ENCODE results near the gene EXOC2.

EXOC2 gene

GRCh38 chr6:583116-583515 is 109.8 kb downstream of the EXOC2 start:
- TF ChIP-seq POLR2A (IDR thresholded peaks at IDR 0.05; ENCODE audit: extremely low read depth, insufficient read length): no peak
- TF ChIP-seq MYC (IDR thresholded peaks at IDR 0.05; ENCODE audit: low read depth, low read length): no peak
- no peak for TF ChIP-seq MAX (IDR thresholded peaks at IDR 0.05; ENCODE audit: low read depth, low read length)
- TF ChIP-seq, protein P1, sequence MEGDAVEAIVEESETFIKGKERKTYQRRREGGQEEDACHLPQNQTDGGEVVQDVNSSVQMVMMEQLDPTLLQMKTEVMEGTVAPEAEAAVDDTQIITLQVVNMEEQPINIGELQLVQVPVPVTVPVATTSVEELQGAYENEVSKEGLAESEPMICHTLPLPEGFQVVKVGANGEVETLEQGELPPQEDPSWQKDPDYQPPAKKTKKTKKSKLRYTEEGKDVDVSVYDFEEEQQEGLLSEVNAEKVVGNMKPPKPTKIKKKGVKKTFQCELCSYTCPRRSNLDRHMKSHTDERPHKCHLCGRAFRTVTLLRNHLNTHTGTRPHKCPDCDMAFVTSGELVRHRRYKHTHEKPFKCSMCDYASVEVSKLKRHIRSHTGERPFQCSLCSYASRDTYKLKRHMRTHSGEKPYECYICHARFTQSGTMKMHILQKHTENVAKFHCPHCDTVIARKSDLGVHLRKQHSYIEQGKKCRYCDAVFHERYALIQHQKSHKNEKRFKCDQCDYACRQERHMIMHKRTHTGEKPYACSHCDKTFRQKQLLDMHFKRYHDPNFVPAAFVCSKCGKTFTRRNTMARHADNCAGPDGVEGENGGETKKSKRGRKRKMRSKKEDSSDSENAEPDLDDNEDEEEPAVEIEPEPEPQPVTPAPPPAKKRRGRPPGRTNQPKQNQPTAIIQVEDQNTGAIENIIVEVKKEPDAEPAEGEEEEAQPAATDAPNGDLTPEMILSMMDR (IDR thresholded peaks at IDR 0.05; ENCODE audit: low read depth, low read length): no peak

GRCh38 chr6:582370-582769 is 110.6 kb downstream of the EXOC2 start:
- no peak overlapping the region for H3K4me3 ChIP-seq (ENCODE audit: low read depth, low read length)
- DNase-seq (ENCODE audit: low read depth): no peak
- no peak for TF ChIP-seq MYC (IDR thresholded peaks at IDR 0.05; ENCODE audit: low read depth, low read length)
- no peak for TF ChIP-seq MAX (IDR thresholded peaks at IDR 0.05; ENCODE audit: low read depth, low read length)
- TF ChIP-seq, protein P1 (IDR thresholded peaks at IDR 0.05; ENCODE audit: low read depth, low read length): no peak
- no peak for TF ChIP-seq POLR2A (IDR thresholded peaks at IDR 0.05; ENCODE audit: extremely low read depth, insufficient read length)

More at GRCh38 chr6:583116-583515, 109.8 kb downstream of the EXOC2 start:
- DNase-seq (ENCODE audit: low read depth): no peak
- H3K4me3 ChIP-seq (ENCODE audit: low read depth, low read length): no peak overlapping the region

- H3K4me3 ChIP-seq (ENCODE audit: low read depth, low read length): no peak overlapping the region
- peak; percentile 35 for DNase-seq (ENCODE audit: low read depth)
- TF ChIP-seq, protein P1 (IDR thresholded peaks at IDR 0.05; ENCODE audit: low read depth, low read length): peak; percentile 18
- TF ChIP-seq MYC (IDR thresholded peaks at IDR 0.05; ENCODE audit: low read depth, low read length): no peak
Measured at GRCh38 chr6:579339-579738, 113.6 kb downstream of the EXOC2 start.

DNA sequence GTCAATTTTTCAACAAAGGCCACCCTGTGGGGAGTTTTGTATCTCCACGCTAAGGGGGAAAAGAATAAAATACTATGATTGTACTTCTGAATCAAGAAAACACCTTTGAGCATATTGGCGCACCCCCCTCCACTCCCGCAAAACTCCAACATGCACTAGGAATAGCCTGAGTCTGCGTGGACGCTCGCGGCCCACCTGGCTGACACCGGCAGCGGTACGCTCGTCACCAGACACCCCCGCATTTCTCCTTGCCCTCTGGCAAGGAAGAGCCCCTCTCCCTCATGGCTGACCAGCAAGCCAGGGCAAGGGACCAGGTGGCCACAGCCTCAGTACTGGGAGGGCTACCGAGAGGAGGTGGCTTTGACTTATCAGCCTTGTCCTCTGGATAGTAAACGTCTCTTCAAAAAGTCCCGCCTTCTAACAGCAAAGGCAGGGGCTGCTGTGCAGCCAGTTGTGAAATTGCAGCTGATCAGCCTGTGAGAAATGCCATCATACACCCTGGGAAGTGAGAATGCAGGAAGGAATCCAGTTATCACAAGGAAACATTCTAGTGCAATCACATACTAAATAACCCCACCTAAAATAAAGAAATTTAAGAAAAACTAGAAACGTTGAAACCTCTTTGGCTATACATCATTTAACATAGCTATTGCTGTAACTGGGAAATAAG is 120.2 kb downstream of the EXOC2 start:
- TF ChIP-seq MAX (IDR thresholded peaks at IDR 0.05; ENCODE audit: low read depth, low read length) (no peak), POLR2A (IDR thresholded peaks at IDR 0.05; ENCODE audit: extremely low read depth, insufficient read length) (no peak), MYC (IDR thresholded peaks at IDR 0.05; ENCODE audit: low read depth, low read length) (no peak)
- TF ChIP-seq, protein P1 (IDR thresholded peaks at IDR 0.05; ENCODE audit: low read depth, low read length): no peak
- no peak overlapping the region for H3K4me3 ChIP-seq (ENCODE audit: low read depth, low read length)
- no peak for DNase-seq (ENCODE audit: low read depth)

GRCh38 chr6:571892-572291 is 121.0 kb downstream of the EXOC2 start:
- no peak overlapping the region for H3K4me3 ChIP-seq (ENCODE audit: low read depth, low read length)
- no peak for DNase-seq (ENCODE audit: low read depth)
- TF ChIP-seq POLR2A (IDR thresholded peaks at IDR 0.05; ENCODE audit: extremely low read depth, insufficient read length): no peak

- DNase-seq (ENCODE audit: low read depth): no peak
- H3K4me3 ChIP-seq (ENCODE audit: low read depth, low read length): no peak overlapping the region
- TF ChIP-seq, protein P1 (IDR thresholded peaks at IDR 0.05; ENCODE audit: low read depth, low read length): no peak
- TF ChIP-seq POLR2A (IDR thresholded peaks at IDR 0.05; ENCODE audit: extremely low read depth, insufficient read length) (no peak), MYC (IDR thresholded peaks at IDR 0.05; ENCODE audit: low read depth, low read length) (no peak), MAX (IDR thresholded peaks at IDR 0.05; ENCODE audit: low read depth, low read length) (no peak)
Measured at GRCh38 chr6:570825-571224, 122.1 kb downstream of the EXOC2 start.
